Upper lobe of left lung (tissue), 6 donors: ENCODE data around the gene ASIC2. TPM values are rescaled to one million over a fixed set of nuclear protein-coding genes. Genes with fewer than 3 reads are reported as not detected.

Experiments
- ATAC-seq, 2 donors: fragments of 200-7000 bp; cut with Tn5 transposase; one replicate each; pipeline ENCODE4 v1.9.1; 2022; ENCODE audit warnings: mild to moderate bottlenecking in 2 of 2, moderate library complexity in 2 of 2; ENCODE audit not compliant: low FRiP score in 2 of 2
- DNase-seq, 2 donors: peaks; one replicate each; pipeline ENCODE4 v3.0.0-alpha.2; 2019 to 2020
- H3K27ac ChIP-seq, 4 donors: fragments of 200-600 bp; sonication (generic); one replicate each; pipeline ENCODE4 v1.5.1; 2016 to 2019
- H3K27me3 ChIP-seq, 4 donors: fragments of 200-600 bp; sonication (generic); one replicate each; pipeline ENCODE4 v1.5.1; 2017 to 2019
- H3K36me3 ChIP-seq, 4 donors: fragments of 200-600 bp; sonication (generic); one replicate each; pipeline ENCODE4 v1.5.1; 2016 to 2019
- H3K4me1 ChIP-seq, 4 donors: fragments of 200-600 bp; sonication (generic); one replicate each; pipeline ENCODE4 v1.5.1; 2018 to 2019
- H3K4me3 ChIP-seq, 4 donors: fragments of 200-600 bp; sonication (generic); one replicate each; pipeline ENCODE4 v1.5.1; 2017 to 2019; ENCODE audit warnings: mild to moderate bottlenecking in 2 of 4, moderate library complexity in 1 of 4
- H3K9me3 ChIP-seq, 4 donors: fragments of 200-600 bp; sonication (generic); one replicate each; pipeline ENCODE4 v1.5.1; 2018 to 2019
- EP300 ChIP-seq, 4 donors: sonication (generic); formaldehyde crosslinking; IDR thresholded peaks; one replicate each; pipeline ENCODE4 v1.5.1; 2017; ENCODE audit warnings: antibody characterized with exemption in 4 of 4, control low read depth in 2 of 4
- POLR2A ChIP-seq, 4 donors: fragments of 450-650 bp; IDR thresholded peaks; one replicate each; pipeline ENCODE4 v1.5.1; 2016 to 2017; ENCODE audit warnings: antibody characterized with exemption in 4 of 4, mild to moderate bottlenecking in 2 of 4
- POLR2AphosphoS5 ChIP-seq, 2 donors: sonication (generic); formaldehyde crosslinking; IDR thresholded peaks; one replicate each; pipeline ENCODE4 v1.5.1; 2017; ENCODE audit warnings: antibody characterized with exemption in 2 of 2
- WGBS, 2 donors: methylation state at CpG; one replicate each; pipeline ENCODE4 v1.1.5; 2017 to 2018; 5-methylcytosine and 5-hydroxymethylcytosine counted together
- total RNA-seq, 6 donors: library from RNA; depleted of rRNA in 4 of 6; stranded (reverse); fragments of >200 nt in 4 of 6; gene quantifications; one replicate each; pipeline versions ENCODE4 v1.1.0 to v1.2.1, GENCODE V29; 2016 to 2021
- TF ChIP-seq, protein P1 (sequence below), 6 experiments: fragments of 450-650 bp in 4 of 6; fragments of 200-600 bp in 2 of 6; sonication (generic) in 2 of 6; IDR thresholded peaks; one replicate each; pipeline ENCODE4 v1.5.1; 2016 to 2019; ENCODE audit warnings: antibody characterized with exemption in 6 of 6
- donor health status: DM: no; HTN: no; CAD: no; lungs with moderate emphysema.
- donor health status: DM: no; HTN: yes; CAD: no; lungs with severe emphysema.

Gene ASIC2
- total RNA-seq, 6 donors from 2014 or later, result 0.17 TPM; not detected in 5

DNA sequence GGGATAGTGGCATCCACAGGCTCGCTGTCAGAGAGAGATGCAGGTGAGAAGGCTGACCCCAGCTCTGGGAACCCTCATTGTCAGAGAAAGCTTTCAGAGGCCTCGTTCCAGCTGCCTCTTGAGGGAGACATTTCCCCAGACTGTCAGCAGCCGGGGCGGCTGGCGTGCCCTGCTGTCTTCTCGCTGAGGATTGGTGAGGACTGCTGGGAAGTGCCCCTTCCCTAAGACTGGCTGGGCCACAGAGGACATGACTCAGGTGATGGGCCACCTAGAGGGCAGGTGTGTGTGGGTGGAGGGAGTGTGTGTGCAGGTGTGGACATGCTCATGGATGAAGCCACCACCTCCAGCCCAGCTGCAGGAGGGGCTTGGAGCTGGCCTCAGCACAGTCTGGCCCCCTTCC lies 276.2 kb downstream of the ASIC2 start:
- no peak overlapping the region for H3K4me3 ChIP-seq
- 86% methylated on average over 6 of the region's 6 CpGs; no CpG with 5 or more reads in 1 of the 2 donors for WGBS, 2 donors
- H3K27me3 ChIP-seq, result no peaks in the 10 kb centered on the region
- no peaks in the 10 kb centered on the region for H3K36me3 ChIP-seq
- ATAC-seq (no peak), DNase-seq (no peak)
- no peaks in the 10 kb centered on the region for H3K4me1 ChIP-seq
- H3K9me3 ChIP-seq, result no peaks in the 10 kb centered on the region
- no peak overlapping the region for H3K27ac ChIP-seq
- TF ChIP-seq POLR2AphosphoS5 (IDR thresholded peaks at IDR 0.05), result no peak
- no peak for TF ChIP-seq EP300 (IDR thresholded peaks at IDR 0.05)
- no peak for TF ChIP-seq POLR2A (IDR thresholded peaks at IDR 0.05)
- TF ChIP-seq, protein P1, sequence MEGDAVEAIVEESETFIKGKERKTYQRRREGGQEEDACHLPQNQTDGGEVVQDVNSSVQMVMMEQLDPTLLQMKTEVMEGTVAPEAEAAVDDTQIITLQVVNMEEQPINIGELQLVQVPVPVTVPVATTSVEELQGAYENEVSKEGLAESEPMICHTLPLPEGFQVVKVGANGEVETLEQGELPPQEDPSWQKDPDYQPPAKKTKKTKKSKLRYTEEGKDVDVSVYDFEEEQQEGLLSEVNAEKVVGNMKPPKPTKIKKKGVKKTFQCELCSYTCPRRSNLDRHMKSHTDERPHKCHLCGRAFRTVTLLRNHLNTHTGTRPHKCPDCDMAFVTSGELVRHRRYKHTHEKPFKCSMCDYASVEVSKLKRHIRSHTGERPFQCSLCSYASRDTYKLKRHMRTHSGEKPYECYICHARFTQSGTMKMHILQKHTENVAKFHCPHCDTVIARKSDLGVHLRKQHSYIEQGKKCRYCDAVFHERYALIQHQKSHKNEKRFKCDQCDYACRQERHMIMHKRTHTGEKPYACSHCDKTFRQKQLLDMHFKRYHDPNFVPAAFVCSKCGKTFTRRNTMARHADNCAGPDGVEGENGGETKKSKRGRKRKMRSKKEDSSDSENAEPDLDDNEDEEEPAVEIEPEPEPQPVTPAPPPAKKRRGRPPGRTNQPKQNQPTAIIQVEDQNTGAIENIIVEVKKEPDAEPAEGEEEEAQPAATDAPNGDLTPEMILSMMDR (IDR thresholded peaks at IDR 0.05), result no peak

DNA sequence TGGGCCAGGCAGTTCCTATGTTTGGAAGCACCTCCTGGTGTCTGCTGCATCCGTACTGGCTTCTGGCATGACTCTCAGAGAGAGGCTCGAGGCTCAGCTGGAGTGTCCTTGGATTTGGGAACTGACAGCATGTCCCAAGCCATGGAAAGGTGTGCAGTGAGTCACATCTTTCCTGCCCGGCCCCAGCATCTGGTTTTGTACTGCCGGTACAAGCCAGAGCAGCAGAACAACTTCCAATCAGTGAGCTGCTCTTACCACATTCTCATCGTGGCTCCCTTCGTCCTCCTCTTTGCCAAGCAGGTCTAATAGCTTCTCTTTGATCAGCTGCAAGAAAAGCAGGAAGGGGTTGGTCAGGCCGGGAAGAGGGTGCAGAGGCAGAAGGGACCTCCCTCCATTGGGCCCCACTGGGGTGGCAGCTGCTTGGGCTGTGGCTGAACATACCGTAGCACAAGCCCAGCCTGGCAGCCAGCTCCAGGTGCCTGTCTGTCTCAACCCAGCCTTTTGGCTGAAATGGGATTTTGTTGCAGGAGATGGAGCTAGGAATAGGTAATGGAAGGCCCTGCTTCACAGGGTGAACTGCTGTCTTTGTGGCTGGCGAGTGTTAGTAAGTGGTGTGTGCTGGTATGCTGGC lies 277.3 kb downstream of the ASIC2 start:
- 67 to 86% methylated on average over 4 to 9 of the region's 9 CpGs for WGBS, 2 donors
- ATAC-seq (no peak), DNase-seq (no peak)
- Histone ChIP-seq H3K27ac (no peak overlapping the region), H3K9me3 (no peaks in the 10 kb centered on the region), H3K4me3 (no peak overlapping the region), H3K4me1 (no peaks in the 10 kb centered on the region), H3K36me3 (no peaks in the 10 kb centered on the region), H3K27me3 (no peaks in the 10 kb centered on the region)
- TF ChIP-seq, protein P1 (IDR thresholded peaks at IDR 0.05), result no peak
- TF ChIP-seq POLR2AphosphoS5 (IDR thresholded peaks at IDR 0.05) (no peak), EP300 (IDR thresholded peaks at IDR 0.05) (no peak)

DNA sequence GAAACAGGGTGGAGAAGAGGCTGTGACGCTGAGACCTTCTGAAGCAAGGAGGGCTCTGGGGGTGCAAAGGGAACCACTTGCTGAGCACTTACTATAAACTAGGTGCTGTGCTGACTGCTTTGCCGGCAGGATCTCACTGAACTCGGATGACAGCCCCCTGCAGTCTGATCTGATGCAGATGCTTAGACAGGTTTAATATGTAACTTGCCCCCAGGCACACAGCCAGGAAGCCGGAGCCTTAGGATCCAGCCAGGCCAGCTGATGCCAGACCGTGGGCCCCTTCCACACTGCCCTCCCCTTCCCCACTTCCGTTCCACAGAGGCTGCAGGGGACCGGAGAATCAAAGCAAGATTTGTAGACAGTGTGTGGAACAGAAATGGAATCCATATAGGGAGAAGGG lies 278.3 kb downstream of the ASIC2 start:
- no peaks in the 10 kb centered on the region for H3K36me3 ChIP-seq
- ATAC-seq (no peak), DNase-seq (no peak)
- no peaks in the 10 kb centered on the region for H3K27me3 ChIP-seq
- TF ChIP-seq, protein P1 (IDR thresholded peaks at IDR 0.05), result no peak
- TF ChIP-seq POLR2AphosphoS5 (IDR thresholded peaks at IDR 0.05), result no peak
- no peak for TF ChIP-seq EP300 (IDR thresholded peaks at IDR 0.05)
- no peak for TF ChIP-seq POLR2A (IDR thresholded peaks at IDR 0.05)
- H3K27ac ChIP-seq, result no peak overlapping the region
- H3K4me1 ChIP-seq, result no peaks in the 10 kb centered on the region
- WGBS, 2 donors, result 23 to 53% methylated on average over 2 to 7 of the region's 7 CpGs
- H3K4me3 ChIP-seq, result no peak overlapping the region
- H3K9me3 ChIP-seq, result no peaks in the 10 kb centered on the region

DNA sequence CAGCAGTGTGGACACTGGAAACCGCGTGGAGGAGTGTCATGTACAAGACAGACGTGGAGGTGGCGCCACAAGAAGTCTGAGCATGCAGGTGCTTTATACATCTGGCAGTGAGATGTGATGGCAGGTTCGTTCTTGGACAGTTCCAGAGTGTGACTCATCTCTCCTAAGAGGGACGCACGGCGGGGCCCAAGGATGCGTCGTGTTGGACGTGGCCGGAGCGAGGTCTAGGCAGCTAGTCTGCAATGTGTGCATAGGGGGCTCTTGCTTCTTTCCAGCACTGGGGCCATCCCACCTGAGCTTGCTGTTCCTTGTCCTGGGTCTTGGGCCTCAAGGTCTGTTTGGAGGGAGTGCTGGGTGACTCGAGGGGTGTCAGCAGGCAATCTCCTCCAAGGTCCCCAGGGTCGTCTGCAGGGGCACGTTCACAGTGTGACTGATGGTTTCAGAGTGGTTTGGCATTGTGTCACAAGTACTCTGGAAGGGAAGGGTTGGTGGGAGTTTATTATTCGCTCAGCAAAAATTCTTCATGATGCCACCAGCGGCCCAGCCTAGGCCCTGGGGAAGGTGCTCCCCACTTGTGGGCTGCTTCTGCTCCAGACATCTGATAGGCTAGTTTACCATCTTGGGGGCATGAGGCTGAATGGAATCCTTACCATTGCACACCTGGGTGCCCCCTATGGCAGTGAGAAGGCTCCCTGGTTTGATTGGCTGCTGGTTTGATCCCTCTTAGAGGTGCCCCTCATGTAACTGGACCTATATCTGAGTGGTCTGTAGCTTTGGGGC lies 279.3 kb downstream of the ASIC2 start:
- no peak overlapping the region for H3K4me3 ChIP-seq
- H3K27ac ChIP-seq, result no peak overlapping the region
- TF ChIP-seq POLR2A (IDR thresholded peaks at IDR 0.05) (no peak), EP300 (IDR thresholded peaks at IDR 0.05) (no peak), POLR2AphosphoS5 (IDR thresholded peaks at IDR 0.05) (no peak)
- TF ChIP-seq, protein P1 (IDR thresholded peaks at IDR 0.05), result no peak
- DNase-seq (no peak), ATAC-seq (no peak)
- H3K36me3 ChIP-seq, result no peaks in the 10 kb centered on the region
- H3K9me3 ChIP-seq, result no peaks in the 10 kb centered on the region
- WGBS, 2 donors, result 87 to 95% methylated on average over 13 to 18 of the region's 18 CpGs
- no peaks in the 10 kb centered on the region for H3K4me1 ChIP-seq
- H3K27me3 ChIP-seq, result no peaks in the 10 kb centered on the region
